Mammary epithelial cell (primary cell): ENCODE results near the gene WASHC3.

Source experiments
- EZH2 ChIP-seq: IDR thresholded peaks from 2 replicates; pipeline ENCODE4 v1.6.1; 2012; ENCODE audit warnings: low read length, inconsistent platforms, borderline replicate concordance
- TF ChIP-seq, protein P1 (sequence below), 2 donors: IDR thresholded peaks in 1 of 2; conservative IDR thresholded peaks in 1 of 2; 2 replicates each; pipeline ENCODE4 v1.5.1; 2011 to 2012; ENCODE audit warnings: inconsistent platforms in 2 of 2, low read length in 2 of 2, mild to moderate bottlenecking in 2 of 2, control low read depth in 1 of 2, low read depth in 1 of 2; ENCODE audit not compliant: insufficient read depth in 1 of 2; ENCODE audit errors: extremely low read depth in 1 of 2

DNA sequence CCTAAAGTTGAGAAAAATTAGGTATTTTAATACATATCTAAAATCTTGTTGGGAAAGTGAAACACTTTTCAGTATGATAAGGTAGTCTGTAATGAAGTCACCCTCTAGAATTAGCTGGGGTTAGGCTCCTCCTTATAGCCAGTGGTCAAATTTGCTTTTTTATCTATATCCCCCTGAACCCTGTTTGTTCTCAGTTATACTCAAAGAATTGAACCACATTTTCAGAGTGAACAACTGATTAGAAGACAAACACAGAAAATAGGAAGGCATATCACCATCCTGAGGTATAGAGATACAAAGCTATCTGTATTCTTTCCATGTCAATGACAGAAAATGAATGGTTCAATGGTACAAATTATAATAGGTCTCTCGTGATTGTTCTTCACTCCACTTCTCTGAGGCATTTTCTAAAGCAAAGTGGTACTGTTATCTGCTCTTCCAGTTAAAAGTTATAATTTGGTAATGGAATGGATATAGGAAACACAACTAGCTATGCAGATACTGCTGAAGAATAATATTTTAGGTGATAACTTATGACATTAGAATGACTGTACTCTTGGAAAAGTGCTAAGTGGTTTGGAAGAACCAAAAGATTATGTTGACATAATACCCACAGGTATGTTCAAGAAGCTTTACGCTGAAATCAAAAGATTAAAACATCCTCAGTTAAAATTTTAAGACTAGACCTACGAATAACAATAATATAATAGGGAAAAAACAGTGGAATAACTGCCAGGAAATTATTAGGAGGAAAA is 27.6 kb downstream of the WASHC3 start:
- TF ChIP-seq, protein P1, sequence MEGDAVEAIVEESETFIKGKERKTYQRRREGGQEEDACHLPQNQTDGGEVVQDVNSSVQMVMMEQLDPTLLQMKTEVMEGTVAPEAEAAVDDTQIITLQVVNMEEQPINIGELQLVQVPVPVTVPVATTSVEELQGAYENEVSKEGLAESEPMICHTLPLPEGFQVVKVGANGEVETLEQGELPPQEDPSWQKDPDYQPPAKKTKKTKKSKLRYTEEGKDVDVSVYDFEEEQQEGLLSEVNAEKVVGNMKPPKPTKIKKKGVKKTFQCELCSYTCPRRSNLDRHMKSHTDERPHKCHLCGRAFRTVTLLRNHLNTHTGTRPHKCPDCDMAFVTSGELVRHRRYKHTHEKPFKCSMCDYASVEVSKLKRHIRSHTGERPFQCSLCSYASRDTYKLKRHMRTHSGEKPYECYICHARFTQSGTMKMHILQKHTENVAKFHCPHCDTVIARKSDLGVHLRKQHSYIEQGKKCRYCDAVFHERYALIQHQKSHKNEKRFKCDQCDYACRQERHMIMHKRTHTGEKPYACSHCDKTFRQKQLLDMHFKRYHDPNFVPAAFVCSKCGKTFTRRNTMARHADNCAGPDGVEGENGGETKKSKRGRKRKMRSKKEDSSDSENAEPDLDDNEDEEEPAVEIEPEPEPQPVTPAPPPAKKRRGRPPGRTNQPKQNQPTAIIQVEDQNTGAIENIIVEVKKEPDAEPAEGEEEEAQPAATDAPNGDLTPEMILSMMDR (conservative IDR thresholded peaks at IDR 0.05 in 1 of 2, IDR thresholded peaks at IDR 0.05 in 1 of 2; ENCODE audit: extremely low read depth in 1 of 2, insufficient read depth in 1 of 2, low read depth in 1 of 2, low read length in 2 of 2) = no peak
- no peak for TF ChIP-seq EZH2
